ENCODE data around the gene EHMT2. TPM values are rescaled to one million over a fixed set of nuclear protein-coding genes. Genes with fewer than 3 reads are reported as not detected.

EHMT2 gene
- total and polyA plus RNA-seq, 2 donors (not counting 1 experiment from before 2014, with no cell fraction given), result 22.0 to 60.1 TPM

GRCh38 chr6:31874836-31875572 is 22.5 kb downstream of the EHMT2 start:
- peaks cover 4% of the 10 kb centered on the region for H3K36me3 ChIP-seq (ENCODE audit: control insufficient read depth, insufficient read depth, low read length)
- TF ChIP-seq EZH2 (IDR thresholded peaks at IDR 0.05; ENCODE audit: low read length, missing control alignments) (no peak), CTCF (conservative IDR thresholded peaks at IDR 0.05 in 1 of 2, IDR thresholded peaks at IDR 0.05 in 1 of 2; ENCODE audit: low read depth in 1 of 2, low read length in 2 of 2) (no peak)
- H2AFZ ChIP-seq (ENCODE audit: low read length), result no peak overlapping the region
- H3K4me3 ChIP-seq (replicated peaks in 1 of 4; ENCODE audit: control extremely low read depth in 1 of 4, insufficient read depth in 1 of 4, low read depth in 3 of 4, low read length in 4 of 4), result no peak overlapping the region
- no peaks in the 10 kb centered on the region for H3K4me1 ChIP-seq (ENCODE audit: control insufficient read depth, extremely low read depth, insufficient read depth, low read length)
- H4K20me1 ChIP-seq (ENCODE audit: control insufficient read depth, extremely low read depth, insufficient read depth, low read length), result no peaks in the 10 kb centered on the region
- H3K9me3 ChIP-seq (ENCODE audit: control insufficient read depth, insufficient read depth, low read depth, low read length), result no peaks in the 10 kb centered on the region
- no peaks in the 10 kb centered on the region for H3K79me2 ChIP-seq (ENCODE audit: control insufficient read depth, insufficient read depth, low read length)
- DNase-seq (ENCODE audit: low read depth in 2 of 2), result peak in 1 of 2 donors; percentile 37
- H3K4me2 ChIP-seq (ENCODE audit: extremely low read depth, insufficient read depth, low read length), result no peak overlapping the region
- no peak overlapping the region for H3K27ac ChIP-seq (ENCODE audit: insufficient read depth, low read length)
- H3K27me3 ChIP-seq (ENCODE audit: control insufficient read depth, insufficient read depth, low read length), result no peaks in the 10 kb centered on the region
- no peak overlapping the region for H3K9ac ChIP-seq (ENCODE audit: insufficient read depth, low read length)

- TF ChIP-seq CTCF (conservative IDR thresholded peaks at IDR 0.05 in 1 of 2, IDR thresholded peaks at IDR 0.05 in 1 of 2; ENCODE audit: low read depth in 1 of 2, low read length in 2 of 2), result no peak
- no peak for TF ChIP-seq EZH2 (IDR thresholded peaks at IDR 0.05; ENCODE audit: low read length, missing control alignments)
- H3K4me1 ChIP-seq (ENCODE audit: control insufficient read depth, extremely low read depth, insufficient read depth, low read length), result no peaks in the 10 kb centered on the region
These were observed 23.3 kb downstream of the EHMT2 start for GRCh38 chr6:31874084-31874670.

GRCh38 chr6:31871046-31871659 is 26.3 kb downstream of the EHMT2 start:
- Histone ChIP-seq H3K79me2 (ENCODE audit: control insufficient read depth, insufficient read depth, low read length) (no peaks in the 10 kb centered on the region), H3K27ac (ENCODE audit: insufficient read depth, low read length) (no peak overlapping the region), H3K27me3 (ENCODE audit: control insufficient read depth, insufficient read depth, low read length) (no peaks in the 10 kb centered on the region), H4K20me1 (ENCODE audit: control insufficient read depth, extremely low read depth, insufficient read depth, low read length) (no peaks in the 10 kb centered on the region), H3K4me1 (ENCODE audit: control insufficient read depth, extremely low read depth, insufficient read depth, low read length) (no peaks in the 10 kb centered on the region), H3K36me3 (ENCODE audit: control insufficient read depth, insufficient read depth, low read length) (no peaks in the 10 kb centered on the region), H2AFZ (ENCODE audit: low read length) (no peak overlapping the region), H3K4me2 (ENCODE audit: extremely low read depth, insufficient read depth, low read length) (no peak overlapping the region), H3K4me3 (replicated peaks in 1 of 4; ENCODE audit: control extremely low read depth in 1 of 4, insufficient read depth in 1 of 4, low read depth in 3 of 4, low read length in 4 of 4) (no peak overlapping the region), H3K9me3 (ENCODE audit: control insufficient read depth, insufficient read depth, low read depth, low read length) (no peaks in the 10 kb centered on the region), H3K9ac (ENCODE audit: insufficient read depth, low read length) (no peak overlapping the region)
- DNase-seq (ENCODE audit: low read depth in 2 of 2), result peak; percentile 20 to 36
- TF ChIP-seq EZH2 (IDR thresholded peaks at IDR 0.05; ENCODE audit: low read length, missing control alignments) (no peak), CTCF (conservative IDR thresholded peaks at IDR 0.05 in 1 of 2, IDR thresholded peaks at IDR 0.05 in 1 of 2; ENCODE audit: low read depth in 1 of 2, low read length in 2 of 2) (no peak)

More at GRCh38 chr6:31874084-31874670, 23.3 kb downstream of the EHMT2 start:
- no peak overlapping the region for H3K9ac ChIP-seq (ENCODE audit: insufficient read depth, low read length)
- no peaks in the 10 kb centered on the region for H3K9me3 ChIP-seq (ENCODE audit: control insufficient read depth, insufficient read depth, low read depth, low read length)
- DNase-seq (ENCODE audit: low read depth in 2 of 2), result no peak
- no peaks in the 10 kb centered on the region for H3K27me3 ChIP-seq (ENCODE audit: control insufficient read depth, insufficient read depth, low read length)
- no peak overlapping the region for H3K4me2 ChIP-seq (ENCODE audit: extremely low read depth, insufficient read depth, low read length)
- no peak overlapping the region for H3K4me3 ChIP-seq (replicated peaks in 1 of 4; ENCODE audit: control extremely low read depth in 1 of 4, insufficient read depth in 1 of 4, low read depth in 3 of 4, low read length in 4 of 4)
- H2AFZ ChIP-seq (ENCODE audit: low read length), result no peak overlapping the region
- no peaks in the 10 kb centered on the region for H4K20me1 ChIP-seq (ENCODE audit: control insufficient read depth, extremely low read depth, insufficient read depth, low read length)
- no peak overlapping the region for H3K27ac ChIP-seq (ENCODE audit: insufficient read depth, low read length)
- no peaks in the 10 kb centered on the region for H3K79me2 ChIP-seq (ENCODE audit: control insufficient read depth, insufficient read depth, low read length)
- no peaks in the 10 kb centered on the region for H3K36me3 ChIP-seq (ENCODE audit: control insufficient read depth, insufficient read depth, low read length)
